GM23338 (cell line): ENCODE results near the gene KIAA0753. TPM values are rescaled to one million over a fixed set of nuclear protein-coding genes. Genes with fewer than 3 reads are reported as not detected.

ENCODE experiments used
- ATAC-seq: fragments of 200-7000 bp; cut with Tn5 transposase; 3 replicates; pipeline ENCODE4 v1.9.1; 2020
- DNase-seq: peaks from one replicate; pipeline ENCODE4 v3.0.0-alpha.2; 2015; ENCODE audit warnings: low spot score
- H2AFZ ChIP-seq: fragments of 200-600 bp; sonication (generic); 2 replicates; pipeline ENCODE4 v1.8.0; 2016; ENCODE audit warnings: antibody characterized with exemption, mild to moderate bottlenecking, moderate library complexity
- H3F3A ChIP-seq: fragments of 200-600 bp; sonication (generic); replicated peaks from 2 replicates; pipeline ENCODE4 v1.8.0; 2017; ENCODE audit warnings: antibody characterized with exemption, mixed run types, low read depth
- H3K27ac ChIP-seq: fragments of 200-600 bp; sonication (generic); 2 replicates; pipeline ENCODE4 v1.6.1; 2016; ENCODE audit warnings: low read depth
- H3K27me3 ChIP-seq: fragments of 200-600 bp; sonication (generic); 2 replicates; pipeline ENCODE4 v1.8.0; 2016; ENCODE audit warnings: mild to moderate bottlenecking, mixed run types, moderate library complexity; ENCODE audit not compliant: insufficient read depth
- H3K36me3 ChIP-seq: fragments of 200-600 bp; sonication (generic); 2 replicates; pipeline ENCODE4 v1.8.0; 2016; ENCODE audit warnings: mild to moderate bottlenecking; ENCODE audit not compliant: insufficient read depth
- H3K4me1 ChIP-seq: fragments of 200-600 bp; sonication (generic); 2 replicates; pipeline ENCODE4 v1.8.0; 2016; ENCODE audit warnings: mild to moderate bottlenecking, moderate library complexity; ENCODE audit not compliant: insufficient read depth
- H3K4me2 ChIP-seq: fragments of 200-600 bp; sonication (generic); 2 replicates; pipeline ENCODE4 v1.7.1; 2017; ENCODE audit warnings: mixed run types
- H3K4me3 ChIP-seq: fragments of 200-600 bp; sonication (generic); 2 replicates; pipeline ENCODE4 v1.6.1; 2016; ENCODE audit warnings: mixed run types
- H3K79me2 ChIP-seq: fragments of 200-600 bp; sonication (generic); replicated peaks from 2 replicates; pipeline ENCODE4 v1.8.0; 2017; ENCODE audit warnings: mild to moderate bottlenecking; ENCODE audit not compliant: insufficient read depth
- H3K9me2 ChIP-seq: fragments of 200-600 bp; sonication (generic); 2 replicates; pipeline ENCODE4 v1.8.0; 2017; ENCODE audit not compliant: insufficient read depth
- H4K20me1 ChIP-seq: fragments of 200-600 bp; sonication (generic); replicated peaks from 2 replicates; pipeline ENCODE4 v1.8.0; 2017; ENCODE audit warnings: mild to moderate bottlenecking; ENCODE audit not compliant: insufficient read depth
- H3K27ac Mint-ChIP-seq: 2 replicates; pipeline ENCODE4 v1.8.0; 2020; ENCODE audit warnings: inconsistent platforms, mild to moderate bottlenecking, moderate library complexity, mixed read lengths
- H3K27me3 Mint-ChIP-seq: 3 replicates; pipeline ENCODE4 v1.8.0; 2022; ENCODE audit warnings: low read depth, mild to moderate bottlenecking, moderate library complexity, mixed read lengths, inconsistent platforms; ENCODE audit not compliant: insufficient read depth, poor library complexity
- H3K36me3 Mint-ChIP-seq: 3 replicates; pipeline ENCODE4 v1.8.0; 2021; ENCODE audit warnings: low read depth, mild to moderate bottlenecking, inconsistent platforms, moderate library complexity, mixed read lengths
- H3K4me1 Mint-ChIP-seq: 3 replicates; pipeline ENCODE4 v1.8.0; 2020; ENCODE audit warnings: mild to moderate bottlenecking, inconsistent platforms, mixed read lengths
- H3K4me3 Mint-ChIP-seq: 3 replicates; pipeline ENCODE4 v1.8.0; 2021; ENCODE audit warnings: moderate library complexity, mild to moderate bottlenecking, inconsistent platforms, mixed read lengths
- H3K9me3 Mint-ChIP-seq: 3 replicates; pipeline ENCODE4 v1.8.0; 2020; ENCODE audit warnings: moderate library complexity, mild to moderate bottlenecking, inconsistent platforms, mixed read lengths
- CREB1 ChIP-seq: fragments of 250-450 bp; sonication (Bioruptor Pico); IDR thresholded peaks from 2 replicates; pipeline ENCODE4 v1.5.0; 2020; ENCODE audit warnings: low read depth, mild to moderate bottlenecking, moderate library complexity
- CTCF ChIP-seq, 2 experiments: fragments of 200-600 bp in 1 of 2; sonication (generic) in 1 of 2; conservative IDR thresholded peaks; 2 replicates each; pipeline versions ENCODE4 v1.5.1 to v1.6.1; 2016 to 2017; ENCODE audit warnings: antibody characterized with exemption in 2 of 2, low read depth in 2 of 2, mild to moderate bottlenecking in 2 of 2, moderate library complexity in 1 of 2
- ETS1 ChIP-seq: IDR thresholded peaks from 2 replicates; pipeline ENCODE4 v1.6.1; 2016; ENCODE audit warnings: antibody characterized with exemption
- EZH2 ChIP-seq: fragments of 200-600 bp; sonication (generic); IDR thresholded peaks from one replicate; pipeline ENCODE4 v1.8.0; 2017; ENCODE audit warnings: antibody characterized with exemption, mild to moderate bottlenecking, low read depth; ENCODE audit not compliant: unreplicated experiment
- EZH2phosphoT487 ChIP-seq: fragments of 200-600 bp; sonication (generic); IDR thresholded peaks from one replicate; pipeline ENCODE4 v1.8.1; 2018; ENCODE audit warnings: antibody characterized with exemption; ENCODE audit not compliant: unreplicated experiment
- JUNB ChIP-seq: IDR thresholded peaks from one replicate; pipeline ENCODE4 v1.6.1; 2016; ENCODE audit warnings: antibody characterized with exemption; ENCODE audit not compliant: unreplicated experiment
- NANOG ChIP-seq: IDR thresholded peaks from 2 replicates; pipeline ENCODE4 v1.6.1; 2016; ENCODE audit warnings: antibody characterized with exemption, borderline replicate concordance
- POLR2AphosphoS5 ChIP-seq: IDR thresholded peaks from 2 replicates; pipeline ENCODE4 v1.6.1; 2016; ENCODE audit warnings: antibody characterized with exemption, low read depth
- STAT1 ChIP-seq: IDR thresholded peaks from one replicate; pipeline ENCODE4 v1.6.1; 2016; ENCODE audit warnings: antibody characterized with exemption; ENCODE audit not compliant: unreplicated experiment
- ZNF331 ChIP-seq: fragments of 250-450 bp; sonication (Bioruptor Pico); IDR thresholded peaks from 2 replicates; pipeline ENCODE4 v1.5.0; 2020; ENCODE audit warnings: low read depth, mild to moderate bottlenecking, moderate library complexity
- ZNF462 ChIP-seq: fragments of 250-450 bp; sonication (Bioruptor Pico); IDR thresholded peaks from 2 replicates; pipeline ENCODE4 v1.5.0; 2020; ENCODE audit warnings: mild to moderate bottlenecking, moderate library complexity
- polyA plus RNA-seq: library from polyadenylated mRNA; unstranded; fragments of >200 nt; fragmentation: Nextera tagmentation; extraction: Ambion mirVana; gene quantifications from 2 replicates; pipeline ENCODE4 v1.2.1, GENCODE V29; 2016
- total RNA-seq: library from RNA; depleted of rRNA; stranded (reverse); fragments of >200 nt; shearing (Covaris generic); gene quantifications from 2 replicates; pipeline ENCODE4 v1.2.3, GENCODE V29; 2014
- TF ChIP-seq, protein P1 (sequence below): IDR thresholded peaks from one replicate; pipeline ENCODE4 v1.6.1; 2018; ENCODE audit warnings: antibody characterized with exemption; ENCODE audit not compliant: unreplicated experiment

The KIAA0753 gene
- total and polyA plus RNA-seq, 2 experiments from 2014 or later = 6.0 to 27.8 TPM

DNA sequence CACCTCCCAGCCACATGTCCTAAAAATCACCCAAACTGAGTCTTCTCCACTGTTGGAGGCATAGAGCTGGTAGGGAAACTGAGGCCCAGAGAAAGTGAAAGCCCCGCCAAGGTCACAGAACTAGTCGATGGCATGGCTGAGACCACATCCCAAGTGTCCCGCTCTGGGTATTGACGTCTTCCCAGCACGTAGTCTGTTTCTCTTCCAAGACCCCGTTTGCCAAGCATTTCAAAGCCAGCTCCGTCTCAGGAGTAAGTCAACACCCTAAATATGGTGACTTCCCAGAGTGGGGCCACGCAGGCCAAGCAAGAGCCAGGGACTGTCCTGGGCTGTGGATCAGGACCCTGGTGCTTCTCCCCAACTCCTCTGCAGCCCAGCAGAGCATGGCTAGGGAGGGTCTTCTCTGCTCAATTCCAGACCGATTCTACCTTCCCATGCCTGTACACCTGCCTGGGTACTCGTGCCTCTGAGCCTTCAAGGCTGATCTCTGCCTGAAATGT, 103.9 kb downstream of the KIAA0753 start:
- Mint-ChIP-seq H3K27ac (no peak overlapping the region), H3K4me3 (no peak overlapping the region)
- DNase-seq = no peak

More for the DNA sequence above, 103.9 kb downstream of the KIAA0753 start:
- no peaks in the 10 kb centered on the region for H3K9me2 ChIP-seq
- no peaks in the 10 kb centered on the region for H4K20me1 ChIP-seq
- no peak for TF ChIP-seq NANOG
- TF ChIP-seq EZH2 = no peak
- no peak for TF ChIP-seq CTCF (conservative IDR thresholded peaks at IDR 0.05; ENCODE audit: low read depth in 2 of 2)
- no peak for TF ChIP-seq POLR2AphosphoS5
- TF ChIP-seq JUNB = no peak
- TF ChIP-seq, protein P1, sequence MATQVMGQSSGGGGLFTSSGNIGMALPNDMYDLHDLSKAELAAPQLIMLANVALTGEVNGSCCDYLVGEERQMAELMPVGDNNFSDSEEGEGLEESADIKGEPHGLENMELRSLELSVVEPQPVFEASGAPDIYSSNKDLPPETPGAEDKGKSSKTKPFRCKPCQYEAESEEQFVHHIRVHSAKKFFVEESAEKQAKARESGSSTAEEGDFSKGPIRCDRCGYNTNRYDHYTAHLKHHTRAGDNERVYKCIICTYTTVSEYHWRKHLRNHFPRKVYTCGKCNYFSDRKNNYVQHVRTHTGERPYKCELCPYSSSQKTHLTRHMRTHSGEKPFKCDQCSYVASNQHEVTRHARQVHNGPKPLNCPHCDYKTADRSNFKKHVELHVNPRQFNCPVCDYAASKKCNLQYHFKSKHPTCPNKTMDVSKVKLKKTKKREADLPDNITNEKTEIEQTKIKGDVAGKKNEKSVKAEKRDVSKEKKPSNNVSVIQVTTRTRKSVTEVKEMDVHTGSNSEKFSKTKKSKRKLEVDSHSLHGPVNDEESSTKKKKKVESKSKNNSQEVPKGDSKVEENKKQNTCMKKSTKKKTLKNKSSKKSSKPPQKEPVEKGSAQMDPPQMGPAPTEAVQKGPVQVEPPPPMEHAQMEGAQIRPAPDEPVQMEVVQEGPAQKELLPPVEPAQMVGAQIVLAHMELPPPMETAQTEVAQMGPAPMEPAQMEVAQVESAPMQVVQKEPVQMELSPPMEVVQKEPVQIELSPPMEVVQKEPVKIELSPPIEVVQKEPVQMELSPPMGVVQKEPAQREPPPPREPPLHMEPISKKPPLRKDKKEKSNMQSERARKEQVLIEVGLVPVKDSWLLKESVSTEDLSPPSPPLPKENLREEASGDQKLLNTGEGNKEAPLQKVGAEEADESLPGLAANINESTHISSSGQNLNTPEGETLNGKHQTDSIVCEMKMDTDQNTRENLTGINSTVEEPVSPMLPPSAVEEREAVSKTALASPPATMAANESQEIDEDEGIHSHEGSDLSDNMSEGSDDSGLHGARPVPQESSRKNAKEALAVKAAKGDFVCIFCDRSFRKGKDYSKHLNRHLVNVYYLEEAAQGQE = no peak
- TF ChIP-seq ETS1 = no peak
- TF ChIP-seq CREB1 (CRISPR knock-in tag) = no peak
- TF ChIP-seq ZNF331 (CRISPR knock-in tag) = no peak
- TF ChIP-seq EZH2phosphoT487 = no peak
- no peak for TF ChIP-seq ZNF462 (CRISPR knock-in tag)
- no peak for TF ChIP-seq STAT1
- Mint-ChIP-seq H3K27me3 (peaks cover 12% of the 10 kb centered on the region), H3K4me1 (peaks cover 14% of the 10 kb centered on the region; the same call in 2 of the 3 replicates), H3K36me3 (0 out of 3 replicates have a peak, but pooled peaks cover 5% of the 10 kb centered on the region), H3K9me3 (peaks cover 15% of the 10 kb centered on the region)
- no peak for ATAC-seq
- H3K36me3 ChIP-seq = no peaks in the 10 kb centered on the region
- no peak overlapping the region for H3K4me3 ChIP-seq
- H3K4me2 ChIP-seq = no peak overlapping the region
- H3K79me2 ChIP-seq = no peaks in the 10 kb centered on the region
- no peaks in the 10 kb centered on the region for H3K27me3 ChIP-seq
- no peak overlapping the region for H2AFZ ChIP-seq
- peaks cover 4% of the 10 kb centered on the region; the same call in 1 of the 2 replicates for H3K4me1 ChIP-seq
- H3F3A ChIP-seq = no peaks in the 10 kb centered on the region
- no peak overlapping the region for H3K27ac ChIP-seq
